Choroid plexus epithelial cell (primary cell): ENCODE data around the gene CAMK1D.
"Not testable (repeated sequence)": the region's sequence is repeated elsewhere in the genome, so short reads cannot be mapped to it uniquely, and the experiment has no call there.

Experiments used
- DNase-seq: peaks from one replicate; pipeline ENCODE4 v3.0.0-alpha.2; 2010; ENCODE audit warnings: low read depth
- H3K4me3 ChIP-seq: 2 replicates; pipeline ENCODE4 v1.5.1; 2011; ENCODE audit warnings: low read depth, mild to moderate bottlenecking, control low read depth, low read length, moderate library complexity
- TF ChIP-seq, protein P1 (sequence below): conservative IDR thresholded peaks from 2 replicates; pipeline ENCODE4 v1.5.1; 2011; ENCODE audit warnings: low read depth, mild to moderate bottlenecking, control low read depth, inconsistent platforms, low read length, moderate library complexity

Gene CAMK1D

DNA sequence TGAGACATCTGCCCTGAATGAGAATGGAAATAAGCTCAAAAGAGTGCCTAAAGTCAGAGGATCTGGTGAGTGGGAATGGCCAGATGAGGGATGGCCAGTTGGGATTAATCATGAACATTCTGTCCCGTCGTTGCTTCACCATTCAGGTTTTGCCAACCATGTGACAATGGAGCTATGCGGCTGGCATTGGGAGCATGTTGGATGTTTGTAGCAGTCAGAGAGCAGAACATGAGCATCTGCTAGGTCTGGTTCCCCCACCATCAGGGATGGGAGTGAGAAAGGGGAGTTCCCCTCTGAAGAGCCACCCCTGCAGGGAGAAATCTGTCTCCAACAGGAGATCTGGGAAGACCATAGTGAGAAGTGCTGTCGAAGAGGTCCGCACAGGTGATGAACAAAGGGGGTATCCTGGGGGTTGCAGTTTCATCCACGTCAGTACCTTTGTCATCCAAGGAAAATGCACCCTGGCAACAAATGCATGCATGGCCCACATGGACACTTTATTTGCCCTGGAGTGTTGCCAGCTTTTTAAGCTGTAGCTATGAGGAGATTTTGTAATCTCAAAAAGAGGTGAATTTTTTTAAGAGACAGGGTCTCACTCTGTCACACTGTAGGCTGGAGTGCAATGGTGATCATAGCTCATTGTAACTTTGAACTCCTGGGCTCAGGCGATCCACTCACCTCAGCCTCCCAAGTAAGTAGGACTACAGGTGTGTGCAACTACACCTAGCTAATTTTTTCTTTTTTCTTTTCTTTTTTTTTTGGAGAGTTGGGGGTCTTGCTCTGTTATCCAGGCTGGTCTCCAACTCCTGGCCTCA is 190.2 kb downstream of the CAMK1D start:
- no peak overlapping the region for H3K4me3 ChIP-seq
- peak; percentile 12 for DNase-seq
- TF ChIP-seq, protein P1, sequence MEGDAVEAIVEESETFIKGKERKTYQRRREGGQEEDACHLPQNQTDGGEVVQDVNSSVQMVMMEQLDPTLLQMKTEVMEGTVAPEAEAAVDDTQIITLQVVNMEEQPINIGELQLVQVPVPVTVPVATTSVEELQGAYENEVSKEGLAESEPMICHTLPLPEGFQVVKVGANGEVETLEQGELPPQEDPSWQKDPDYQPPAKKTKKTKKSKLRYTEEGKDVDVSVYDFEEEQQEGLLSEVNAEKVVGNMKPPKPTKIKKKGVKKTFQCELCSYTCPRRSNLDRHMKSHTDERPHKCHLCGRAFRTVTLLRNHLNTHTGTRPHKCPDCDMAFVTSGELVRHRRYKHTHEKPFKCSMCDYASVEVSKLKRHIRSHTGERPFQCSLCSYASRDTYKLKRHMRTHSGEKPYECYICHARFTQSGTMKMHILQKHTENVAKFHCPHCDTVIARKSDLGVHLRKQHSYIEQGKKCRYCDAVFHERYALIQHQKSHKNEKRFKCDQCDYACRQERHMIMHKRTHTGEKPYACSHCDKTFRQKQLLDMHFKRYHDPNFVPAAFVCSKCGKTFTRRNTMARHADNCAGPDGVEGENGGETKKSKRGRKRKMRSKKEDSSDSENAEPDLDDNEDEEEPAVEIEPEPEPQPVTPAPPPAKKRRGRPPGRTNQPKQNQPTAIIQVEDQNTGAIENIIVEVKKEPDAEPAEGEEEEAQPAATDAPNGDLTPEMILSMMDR, result no peak

DNA sequence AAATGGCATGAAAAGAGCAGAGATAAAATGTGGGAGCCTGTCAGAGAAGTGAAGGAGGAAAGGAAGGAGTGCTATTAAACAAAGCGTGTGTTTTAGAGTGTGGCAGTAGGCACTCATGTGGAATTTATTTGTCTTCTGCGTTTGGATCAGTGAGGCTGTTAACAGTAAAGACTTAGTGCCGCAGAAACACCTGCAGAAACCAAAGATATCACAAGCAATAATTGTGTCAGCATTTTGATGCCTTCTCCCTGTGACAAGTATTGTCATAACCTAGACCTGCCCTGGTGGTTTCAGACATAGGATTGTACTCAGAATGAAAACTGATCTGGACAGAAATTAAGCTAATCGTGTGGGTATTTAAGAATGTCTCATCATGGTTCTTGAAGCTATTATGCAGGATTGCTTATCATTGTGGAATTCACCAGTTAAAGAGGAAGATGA is 191.0 kb downstream of the CAMK1D start:
- H3K4me3 ChIP-seq, result no peak overlapping the region
- TF ChIP-seq, protein P1, result no peak
- peak; percentile 57 for DNase-seq

DNA sequence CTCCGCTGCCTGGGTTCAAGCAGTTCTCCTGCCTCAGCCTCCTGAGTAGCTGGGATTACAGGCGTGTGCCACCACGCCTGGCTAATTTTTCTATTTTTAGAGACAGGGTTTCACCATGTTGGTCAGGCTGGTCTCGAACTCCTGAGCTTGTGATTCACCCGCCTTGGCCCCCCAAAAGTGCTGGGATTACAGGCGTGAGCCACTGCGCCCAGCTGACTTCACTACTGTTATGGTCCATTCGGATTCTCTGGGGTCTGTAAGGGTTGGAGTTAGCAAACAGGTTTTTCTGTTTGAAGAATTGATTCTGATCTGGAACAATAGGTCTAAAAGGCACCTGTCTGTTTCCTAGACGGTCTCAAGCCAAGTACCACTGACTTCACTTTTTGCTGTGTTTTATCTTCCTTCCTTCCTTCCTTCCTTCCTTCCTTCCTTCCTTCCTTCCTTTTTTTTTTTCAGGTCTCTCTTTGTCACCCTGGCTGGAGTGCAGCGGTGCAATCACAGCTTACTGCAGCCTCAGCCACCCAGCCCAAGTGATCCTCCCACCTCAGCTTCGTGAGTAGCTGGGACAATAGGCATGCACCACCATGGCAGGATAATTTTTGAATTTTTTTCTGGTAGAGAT is 192.2 kb downstream of the CAMK1D start:
- TF ChIP-seq, protein P1, result no peak
- H3K4me3 ChIP-seq, result no peak overlapping the region
- no peak for DNase-seq

DNA sequence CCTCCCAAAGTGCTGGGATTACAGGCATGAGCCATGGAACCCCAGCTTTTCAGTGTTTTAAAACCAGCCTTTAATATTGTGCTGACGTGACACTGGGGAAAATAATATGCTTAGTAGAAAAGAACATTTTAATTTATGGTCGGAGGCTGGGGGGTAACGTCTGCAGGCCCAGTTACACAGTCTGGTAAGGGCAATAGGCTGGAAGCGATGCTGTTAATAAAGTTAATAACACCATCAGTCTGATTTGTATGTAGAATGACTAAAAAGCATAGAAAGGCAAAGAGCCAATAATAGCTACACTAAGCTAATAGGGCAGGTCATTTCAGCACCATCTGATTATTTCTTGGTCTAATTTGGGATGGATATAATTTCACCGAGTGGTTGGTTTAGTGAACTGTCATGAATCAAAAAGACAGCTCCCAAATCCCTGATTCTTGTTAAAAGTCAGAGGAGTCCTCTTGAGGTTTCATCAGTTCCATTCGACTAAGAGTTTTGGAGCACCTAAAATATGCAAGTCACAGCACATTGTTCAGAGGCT is 192.9 kb downstream of the CAMK1D start:
- DNase-seq, result no peak
- TF ChIP-seq, protein P1, result no peak
- H3K4me3 ChIP-seq, result no peak overlapping the region

DNA sequence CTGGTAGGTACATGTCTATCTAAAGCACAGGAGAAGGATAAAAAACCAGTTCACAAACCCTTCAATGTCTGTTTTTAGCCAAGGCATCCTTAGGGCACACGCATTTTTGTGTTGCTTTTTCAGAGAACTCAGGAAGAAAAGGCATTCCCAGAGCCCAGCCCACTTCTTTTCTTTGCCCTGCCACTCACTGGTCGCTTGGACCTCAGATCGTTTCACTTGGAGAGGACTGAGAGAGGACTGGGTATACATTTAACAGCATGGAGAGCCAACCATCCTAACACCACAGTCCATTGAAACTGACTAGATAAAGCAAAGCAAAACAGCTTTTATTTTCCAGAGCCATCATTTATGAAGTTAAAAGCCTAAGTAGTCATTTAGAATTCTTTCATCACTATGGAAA is 194.2 kb downstream of the CAMK1D start:
- TF ChIP-seq, protein P1, result no peak
- H3K4me3 ChIP-seq, result no peak overlapping the region
- no peak for DNase-seq

DNA sequence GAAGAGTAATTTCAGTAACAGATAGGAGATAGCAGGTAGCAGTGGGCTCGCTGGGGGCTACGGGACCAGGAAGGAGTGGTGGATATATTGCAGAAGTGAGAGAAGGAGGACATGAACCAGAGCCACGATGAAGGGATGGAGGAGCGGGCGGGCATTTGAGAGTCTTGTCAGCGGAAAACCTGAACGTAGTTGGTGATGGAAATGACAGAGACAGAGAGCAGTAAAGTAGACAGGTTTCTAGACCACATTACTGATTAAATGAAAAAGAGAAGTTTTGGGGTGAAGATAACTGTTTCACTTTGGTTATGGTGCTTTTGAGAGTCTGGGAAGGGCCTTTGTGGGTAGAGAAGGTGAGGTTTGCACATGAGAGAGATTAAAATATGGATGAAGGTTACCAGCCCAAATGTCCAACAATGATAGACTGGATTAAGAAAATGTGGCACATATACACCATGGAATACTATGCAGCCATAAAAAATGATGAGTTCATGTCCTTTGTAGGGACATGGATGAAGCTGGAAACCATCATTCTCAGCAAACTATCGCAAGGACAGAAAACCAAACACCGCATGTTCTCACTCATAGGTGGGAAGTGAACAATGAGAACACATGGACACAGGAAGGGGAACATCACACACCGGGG is 196.9 kb downstream of the CAMK1D start:
- DNase-seq, H3K4me3 ChIP-seq: not testable (repeated sequence)

DNA sequence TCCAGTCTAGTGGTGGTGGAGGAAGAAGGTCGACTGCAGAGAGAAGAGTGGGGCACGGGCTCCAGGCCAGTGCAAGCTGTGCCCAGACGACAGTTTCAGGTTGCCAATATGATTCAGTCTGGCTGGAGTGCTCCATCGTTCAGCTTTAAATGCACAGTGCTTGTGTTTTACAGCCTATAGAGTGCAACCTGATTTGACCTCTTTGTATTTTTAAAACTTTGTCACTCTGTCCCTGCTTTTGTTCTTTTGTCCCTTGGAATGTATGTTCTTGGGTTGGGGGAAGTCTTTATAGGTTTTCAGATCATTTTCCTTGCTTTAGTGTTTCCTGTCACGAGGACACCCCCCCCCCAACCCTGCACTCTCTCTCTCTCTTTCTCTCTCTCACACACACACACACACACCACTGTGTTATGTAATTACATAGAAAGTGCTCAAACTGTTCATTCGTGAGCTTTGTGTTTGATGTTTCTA is 198.0 kb downstream of the CAMK1D start:
- TF ChIP-seq, protein P1, result no peak
- DNase-seq, result peak; percentile 29
- no peak overlapping the region for H3K4me3 ChIP-seq
